DND-41 (cell line): Measurements from ENCODE around the gene GLS.

ENCODE experiments used
- ATAC-seq: fragments of 200-7000 bp; cut with Tn5 transposase; 3 replicates; pipeline ENCODE4 v1.9.1; 2021; ENCODE audit warnings: low read depth; ENCODE audit not compliant: insufficient read depth
- DNase-seq: peaks from one replicate; pipeline ENCODE4 v3.0.0-alpha.2; 2020
- H2AFZ ChIP-seq: 2 replicates; pipeline ENCODE4 v1.6.0; 2012; ENCODE audit warnings: low read depth, low read length
- H3K27ac ChIP-seq: 2 replicates; pipeline ENCODE4 v1.5.1; 2012; ENCODE audit warnings: low read length, inconsistent platforms
- H3K27me3 ChIP-seq: fragments of 200-600 bp; sonication (generic); 2 replicates; pipeline ENCODE4 v1.6.0; 2012; ENCODE audit warnings: low read length, mild to moderate bottlenecking, inconsistent platforms; ENCODE audit not compliant: insufficient read depth, poor library complexity
- H3K36me3 ChIP-seq: 2 replicates; pipeline ENCODE4 v1.5.1; 2012; ENCODE audit warnings: low read length, inconsistent platforms; ENCODE audit not compliant: insufficient read depth
- H3K4me1 ChIP-seq: 2 replicates; pipeline ENCODE4 v1.5.1; 2012; ENCODE audit warnings: mild to moderate bottlenecking, low read length; ENCODE audit not compliant: insufficient read depth
- H3K4me2 ChIP-seq: 2 replicates; pipeline ENCODE4 v1.6.0; 2012; ENCODE audit warnings: mild to moderate bottlenecking, moderate library complexity, low read length, inconsistent platforms; ENCODE audit not compliant: insufficient read depth
- H3K4me3 ChIP-seq, 2 experiments: fragments of 200-600 bp in 1 of 2; shearing (Covaris generic) in 1 of 2; 2 replicates each; pipeline ENCODE4 v1.5.1; 2012 to 2016; ENCODE audit warnings: inconsistent platforms in 2 of 2, low read length in 2 of 2, mild to moderate bottlenecking in 2 of 2, low read depth in 1 of 2, moderate library complexity in 1 of 2
- H3K79me2 ChIP-seq: 2 replicates; pipeline ENCODE4 v1.6.0; 2012; ENCODE audit warnings: low read length, inconsistent platforms; ENCODE audit not compliant: insufficient read depth
- H3K9ac ChIP-seq: 2 replicates; pipeline ENCODE4 v1.6.0; 2012; ENCODE audit warnings: low read depth, mild to moderate bottlenecking, inconsistent platforms, low read length, moderate library complexity
- H3K9me3 ChIP-seq: 2 replicates; pipeline ENCODE4 v1.5.1; 2012; ENCODE audit warnings: low read length, moderate library complexity, mild to moderate bottlenecking, inconsistent platforms; ENCODE audit not compliant: insufficient read depth, severe bottlenecking
- H4K20me1 ChIP-seq: 2 replicates; pipeline ENCODE4 v1.6.0; 2012; ENCODE audit warnings: low read length; ENCODE audit not compliant: insufficient read depth
- CTCF ChIP-seq: IDR thresholded peaks from 2 replicates; pipeline ENCODE4 v1.5.1; 2012; ENCODE audit warnings: borderline replicate concordance, low read length, moderate library complexity, mild to moderate bottlenecking; ENCODE audit not compliant: poor library complexity, severe bottlenecking; ENCODE audit errors: extremely low read depth
- EZH2 ChIP-seq: IDR thresholded peaks from 3 replicates; pipeline ENCODE4 v1.6.1; 2012; ENCODE audit warnings: borderline replicate concordance, low read depth, mild to moderate bottlenecking, moderate library complexity, low read length, inconsistent platforms; ENCODE audit not compliant: severe bottlenecking

The GLS gene

GRCh38 chr2:190972846-190973245 lies 92.2 kb downstream of the GLS start:
- Histone ChIP-seq H3K4me2 (no peak overlapping the region), H3K4me3 (no peak overlapping the region), H3K27me3 (no peaks in the 10 kb centered on the region), H4K20me1 (no peaks in the 10 kb centered on the region), H3K27ac (no peak overlapping the region), H3K4me1 (no peaks in the 10 kb centered on the region), H3K36me3 (peaks cover 92% of the 10 kb centered on the region), H3K9ac (no peak overlapping the region), H3K79me2 (no peaks in the 10 kb centered on the region), H2AFZ (no peak overlapping the region), H3K9me3 (no peaks in the 10 kb centered on the region)
- no peak for TF ChIP-seq EZH2
- TF ChIP-seq CTCF = no peak
- ATAC-seq (no peak), DNase-seq (no peak)

GRCh38 chr2:190973262-190973661 lies 92.6 kb downstream of the GLS start:
- TF ChIP-seq CTCF (no peak), EZH2 (no peak)
- H3K4me1 ChIP-seq = no peaks in the 10 kb centered on the region
- H3K27ac ChIP-seq = no peak overlapping the region
- peaks cover 91% of the 10 kb centered on the region for H3K36me3 ChIP-seq
- no peak overlapping the region for H3K4me2 ChIP-seq
- H3K9ac ChIP-seq = no peak overlapping the region
- H3K79me2 ChIP-seq = no peaks in the 10 kb centered on the region
- ATAC-seq (no peak), DNase-seq (no peak)
- no peaks in the 10 kb centered on the region for H4K20me1 ChIP-seq
- no peaks in the 10 kb centered on the region for H3K27me3 ChIP-seq
- no peak overlapping the region for H2AFZ ChIP-seq
- no peak overlapping the region for H3K4me3 ChIP-seq
- no peaks in the 10 kb centered on the region for H3K9me3 ChIP-seq

- ATAC-seq (no peak), DNase-seq (no peak)
- Histone ChIP-seq H4K20me1 (no peaks in the 10 kb centered on the region), H3K79me2 (no peaks in the 10 kb centered on the region), H3K4me1 (no peaks in the 10 kb centered on the region), H3K9ac (no peak overlapping the region), H3K4me3 (no peak overlapping the region), H2AFZ (no peak overlapping the region), H3K9me3 (no peaks in the 10 kb centered on the region), H3K27ac (no peak overlapping the region), H3K4me2 (no peak overlapping the region), H3K36me3 (peaks cover 94% of the 10 kb centered on the region), H3K27me3 (no peaks in the 10 kb centered on the region)
- TF ChIP-seq CTCF = no peak
- TF ChIP-seq EZH2 = no peak
Observed at GRCh38 chr2:190973726-190974628, 93.4 kb downstream of the GLS start.
